GM19467 (cell line): ENCODE results near the gene SLC27A6.
"Not testable (repeated sequence)": the region's sequence is repeated elsewhere in the genome, so short reads cannot be mapped to it uniquely, and the experiment has no call there.

ENCODE experiments used
- ATAC-seq: cut with Tn5 transposase; IDR thresholded peaks from one replicate; pipeline ENCODE4 v1.9.1; 2021; ENCODE audit warnings: mild to moderate bottlenecking, moderate library complexity; ENCODE audit not compliant: unreplicated experiment

SLC27A6 gene

GRCh38 chr5:128988476-128988875 is 23.2 kb downstream of the SLC27A6 start:
- no peak for ATAC-seq

- no peak for ATAC-seq
Observed at GRCh38 chr5:129001841-129002526, 36.7 kb downstream of the SLC27A6 start.

- ATAC-seq = no peak
Observed at GRCh38 chr5:129002527-129002842, 37.2 kb downstream of the SLC27A6 start.

GRCh38 chr5:129003232-129003631 is 37.9 kb downstream of the SLC27A6 start:
- no peak for ATAC-seq

GRCh38 chr5:129014185-129014584 is 48.9 kb downstream of the SLC27A6 start:
- no peak for ATAC-seq

GRCh38 chr5:129018837-129019236 is 53.5 kb downstream of the SLC27A6 start:
- no peak for ATAC-seq

- ATAC-seq = no peak
Observed at GRCh38 chr5:129019401-129019908, 54.2 kb downstream of the SLC27A6 start.

GRCh38 chr5:129020683-129021082 is 55.4 kb downstream of the SLC27A6 start:
- no peak for ATAC-seq

GRCh38 chr5:129021744-129022143 is 56.5 kb downstream of the SLC27A6 start:
- ATAC-seq = no peak

- no peak for ATAC-seq
Observed at GRCh38 chr5:129022599-129022998, 57.3 kb downstream of the SLC27A6 start.

GRCh38 chr5:129027260-129027659 is 62.0 kb downstream of the SLC27A6 start:
- no peak for ATAC-seq

GRCh38 chr5:129031886-129032683 is 66.8 kb downstream of the SLC27A6 start:
- ATAC-seq = no peak

GRCh38 chr5:129036257-129036656 is 71.0 kb downstream of the SLC27A6 start:
- not testable (repeated sequence) for ATAC-seq

GRCh38 chr5:129041196-129041881 is 76.1 kb downstream of the SLC27A6 start:
- no peak for ATAC-seq

GRCh38 chr5:129042306-129042705 is 77.0 kb downstream of the SLC27A6 start:
- ATAC-seq = no peak

- no peak for ATAC-seq
Observed at GRCh38 chr5:129043894-129044293, 78.6 kb downstream of the SLC27A6 start.

GRCh38 chr5:129046151-129046550 is 80.9 kb downstream of the SLC27A6 start:
- no peak for ATAC-seq

- ATAC-seq = no peak
Observed at GRCh38 chr5:129048509-129048908, 83.2 kb downstream of the SLC27A6 start.

GRCh38 chr5:129049126-129049799 is 84.0 kb downstream of the SLC27A6 start:
- no peak for ATAC-seq

- no peak for ATAC-seq
Observed at GRCh38 chr5:129051283-129051682, 86.0 kb downstream of the SLC27A6 start.

GRCh38 chr5:129053438-129053837 is 88.2 kb downstream of the SLC27A6 start:
- ATAC-seq = no peak
